GM18951 (cell line): ENCODE measurements around the gene NUDT3.
"Not testable (repeated sequence)": the region's sequence is repeated elsewhere in the genome, so short reads cannot be mapped to it uniquely, and the experiment has no call there.

Experiments used
- POLR2A ChIP-seq: IDR thresholded peaks from 4 replicates; pipeline ENCODE4 v1.6.1; 2011; ENCODE audit warnings: mild to moderate bottlenecking; ENCODE audit not compliant: insufficient read length, insufficient read depth; ENCODE audit errors: extremely low read depth
- in situ Hi-C: fragments of 300-500 bp; cut with MboI; formaldehyde crosslinking; loops from one replicate; pipeline ENCODE4 v1.12.0; 2022; ENCODE audit warnings: low sequenced_read_pairs, mixed read lengths, inconsistent platforms; ENCODE audit not compliant: unreplicated experiment

NUDT3 gene

GRCh38 chr6:34373511-34373910, 19.0 kb downstream of the NUDT3 start:
- in situ Hi-C loops, result no loop called here
- no peak for TF ChIP-seq POLR2A

GRCh38 chr6:34371865-34372264, 20.6 kb downstream of the NUDT3 start:
- in situ Hi-C loops, result not testable (repeated sequence)

- TF ChIP-seq POLR2A, result no peak
- in situ Hi-C loops, result no loop called here
Measured at GRCh38 chr6:34370361-34370760, 22.1 kb downstream of the NUDT3 start.

GRCh38 chr6:34369385-34369784, 23.1 kb downstream of the NUDT3 start:
- in situ Hi-C loops, result no loop called here
- no peak for TF ChIP-seq POLR2A

GRCh38 chr6:34366639-34366921, 25.9 kb downstream of the NUDT3 start:
- no peak for TF ChIP-seq POLR2A
- in situ Hi-C loops, result no loop called here

DNA sequence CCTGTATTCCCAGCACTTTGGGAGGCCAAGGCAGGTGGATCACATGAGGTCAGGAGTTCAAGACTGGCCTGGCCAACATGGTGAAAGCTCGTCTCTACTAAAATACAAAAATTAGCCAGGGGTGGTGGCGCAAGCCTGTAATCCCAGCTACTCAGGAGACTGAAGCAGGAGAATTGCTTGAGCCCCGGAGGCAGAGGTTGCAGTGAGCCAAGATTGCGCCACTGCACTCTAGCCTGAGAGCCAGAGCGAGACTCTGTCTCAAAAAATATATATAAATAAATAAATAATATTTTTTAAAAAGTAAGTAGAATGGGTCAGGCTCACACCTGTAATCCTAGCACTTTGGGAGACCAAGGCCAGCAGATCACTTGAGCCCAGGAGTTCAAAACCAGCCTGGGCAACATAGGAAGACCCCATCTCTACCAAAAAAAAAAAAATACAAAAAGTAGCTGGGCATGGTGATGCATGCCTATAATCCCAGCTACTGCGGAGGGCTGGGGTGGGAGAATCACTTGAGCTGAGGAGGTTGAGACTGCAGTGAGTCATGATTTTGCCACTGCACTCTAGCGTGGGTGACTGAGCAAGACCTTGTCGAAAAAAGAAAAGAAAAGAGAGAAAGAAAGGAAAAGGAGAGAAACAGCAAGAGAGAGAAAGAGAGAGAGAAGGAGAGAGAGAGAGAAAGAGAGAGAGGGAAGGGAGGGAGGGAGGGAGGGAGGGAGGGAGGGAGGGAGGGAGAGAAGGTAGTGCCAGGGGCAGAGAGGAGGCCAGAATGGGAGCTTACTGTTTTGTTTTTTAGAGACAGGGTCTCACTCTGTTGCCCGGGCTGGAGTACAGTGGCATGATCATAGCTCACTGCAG, 26.5 kb downstream of the NUDT3 start:
- in situ Hi-C loops, result not testable (repeated sequence)

GRCh38 chr6:34363681-34364075, 28.8 kb downstream of the NUDT3 start:
- in situ Hi-C loops, result not testable (repeated sequence)

GRCh38 chr6:34362909-34363680, 29.4 kb downstream of the NUDT3 start:
- in situ Hi-C loops, result no loop called here
- no peak for TF ChIP-seq POLR2A

- in situ Hi-C loops, result no loop called here
- TF ChIP-seq POLR2A, result no peak
Measured at GRCh38 chr6:34362176-34362575, 30.3 kb downstream of the NUDT3 start.

DNA sequence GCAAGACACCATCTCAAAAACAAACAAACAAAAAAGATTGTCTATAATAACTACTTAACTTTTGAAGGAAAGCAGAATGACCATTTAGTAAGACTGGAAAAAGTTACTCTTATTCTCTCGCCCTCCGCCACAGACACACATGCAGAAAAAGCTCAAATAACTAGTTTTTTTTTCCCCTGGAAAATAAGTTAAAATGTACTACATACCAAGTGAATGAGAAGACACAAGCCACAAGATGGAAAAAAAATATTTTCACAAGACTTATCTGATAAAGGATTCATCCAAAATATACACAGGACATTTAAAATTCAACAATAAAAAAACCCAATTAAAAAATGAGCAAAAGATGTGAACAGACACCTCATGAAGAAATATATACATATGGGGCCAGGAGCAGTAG, 31.9 kb downstream of the NUDT3 start:
- no peak for TF ChIP-seq POLR2A
- in situ Hi-C loops, result no loop called here

- TF ChIP-seq POLR2A, result no peak
- in situ Hi-C loops, result no loop called here
Measured at GRCh38 chr6:34359418-34360158, 32.9 kb downstream of the NUDT3 start.

GRCh38 chr6:34358389-34358905, 34.0 kb downstream of the NUDT3 start:
- no peak for TF ChIP-seq POLR2A
- in situ Hi-C loops, result no loop called here

DNA sequence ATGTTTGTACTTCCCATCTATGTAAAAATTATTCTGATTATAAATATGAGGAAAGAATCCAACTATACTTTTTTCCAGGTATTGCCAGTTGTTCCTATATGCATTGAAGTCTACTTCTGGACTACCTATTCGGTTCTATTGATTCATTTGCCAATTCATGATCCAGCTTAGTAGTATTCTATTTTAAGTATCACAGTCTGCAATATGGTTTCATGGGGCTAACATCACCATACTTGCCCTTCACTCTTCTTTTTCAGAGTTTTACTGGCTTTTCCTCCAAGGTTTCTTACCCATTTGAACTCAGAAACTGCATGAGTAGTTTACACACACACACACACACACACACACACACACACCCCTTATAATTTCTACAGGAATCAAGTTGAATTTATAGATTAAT, 34.5 kb downstream of the NUDT3 start:
- in situ Hi-C loops, result no loop called here
- no peak for TF ChIP-seq POLR2A

GRCh38 chr6:34355889-34356288, 36.6 kb downstream of the NUDT3 start:
- no peak for TF ChIP-seq POLR2A
- in situ Hi-C loops, result no loop called here

GRCh38 chr6:34354230-34354629, 38.2 kb downstream of the NUDT3 start:
- in situ Hi-C loops, result not testable (repeated sequence)

GRCh38 chr6:34353530-34353929, 38.9 kb downstream of the NUDT3 start:
- in situ Hi-C loops, result not testable (repeated sequence)
